GM18508 (cell line): ENCODE measurements around the gene USP27X.

Source experiments
- ATAC-seq: cut with Tn5 transposase; IDR thresholded peaks from one replicate; pipeline ENCODE4 v1.9.1; 2021; ENCODE audit warnings: moderate number of reproducible peaks; ENCODE audit not compliant: insufficient read depth, unreplicated experiment

USP27X gene

GRCh38 chrX:49880668-49881067 lies 1.4 kb downstream of the USP27X start:
- ATAC-seq, result no peak

- ATAC-seq, result peak; percentile 51
Measured at GRCh38 chrX:49884290-49884862, 5.1 kb downstream of the USP27X start.

GRCh38 chrX:49892542-49892941 lies 13.3 kb downstream of the USP27X start:
- no peak for ATAC-seq

GRCh38 chrX:49896951-49897350 lies 17.7 kb downstream of the USP27X start:
- ATAC-seq, result no peak

- ATAC-seq, result no peak
Measured at GRCh38 chrX:49901048-49901447, 21.8 kb downstream of the USP27X start.

GRCh38 chrX:49910344-49910743 lies 31.1 kb downstream of the USP27X start:
- ATAC-seq, result no peak

GRCh38 chrX:49912086-49912485 lies 32.8 kb downstream of the USP27X start:
- no peak for ATAC-seq

GRCh38 chrX:49912861-49913260 lies 33.6 kb downstream of the USP27X start:
- ATAC-seq, result no peak

- no peak for ATAC-seq
Measured at GRCh38 chrX:49915361-49916222, 36.3 kb downstream of the USP27X start.

- ATAC-seq, result no peak
Measured at GRCh38 chrX:49919617-49920016, 40.3 kb downstream of the USP27X start.

GRCh38 chrX:49921109-49921508 lies 41.8 kb downstream of the USP27X start:
- ATAC-seq, result no peak

- peak; percentile 88 for ATAC-seq
Measured at GRCh38 chrX:49922291-49923241, 43.3 kb downstream of the USP27X start, which contains the start of gene CLCN5. TSS of gene CLCN5 (plus strand) at chrX:49922596. CDS start at chrX:49925299, 2,703 bp downstream.

GRCh38 chrX:49925176-49925575 lies 45.9 kb downstream of the USP27X start:
- no peak for ATAC-seq

GRCh38 chrX:49930039-49930438 lies 50.8 kb downstream of the USP27X start:
- ATAC-seq, result no peak
